HG02943 (cell line): Measurements from ENCODE around the gene TMEM44.
A peak's percentile ranks its signal among the peaks of the same experiment; 100 is the strongest.
"Not testable (repeated sequence)": the region's sequence is repeated elsewhere in the genome, so short reads cannot be mapped to it uniquely, and the experiment has no call there.

Experiments used
- ATAC-seq: cut with Tn5 transposase; IDR thresholded peaks from one replicate; pipeline ENCODE4 v1.9.1; 2021; ENCODE audit warnings: mild to moderate bottlenecking, low read depth, moderate library complexity; ENCODE audit not compliant: unreplicated experiment

Gene TMEM44

DNA sequence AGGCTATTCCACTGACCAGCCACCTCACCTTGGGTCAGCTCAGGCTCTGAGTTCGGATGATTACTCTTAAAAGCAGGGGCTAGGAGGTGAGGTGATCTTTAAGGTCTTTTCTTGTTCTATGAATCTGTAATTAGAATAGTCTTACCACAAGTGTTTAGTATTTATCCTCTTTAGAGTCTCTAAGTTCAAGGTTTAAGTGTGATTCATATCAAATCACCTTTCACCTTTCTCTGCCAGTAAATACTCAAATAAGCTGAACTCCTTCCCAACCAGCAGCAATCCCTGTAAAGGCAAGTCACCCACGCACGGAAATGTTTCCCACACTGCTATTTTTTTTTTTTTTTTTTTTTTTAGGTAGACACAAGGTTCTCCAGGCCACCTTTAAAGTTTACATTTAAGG is 14.5 kb upstream of the TMEM44 start:
- ATAC-seq, result no peak

DNA sequence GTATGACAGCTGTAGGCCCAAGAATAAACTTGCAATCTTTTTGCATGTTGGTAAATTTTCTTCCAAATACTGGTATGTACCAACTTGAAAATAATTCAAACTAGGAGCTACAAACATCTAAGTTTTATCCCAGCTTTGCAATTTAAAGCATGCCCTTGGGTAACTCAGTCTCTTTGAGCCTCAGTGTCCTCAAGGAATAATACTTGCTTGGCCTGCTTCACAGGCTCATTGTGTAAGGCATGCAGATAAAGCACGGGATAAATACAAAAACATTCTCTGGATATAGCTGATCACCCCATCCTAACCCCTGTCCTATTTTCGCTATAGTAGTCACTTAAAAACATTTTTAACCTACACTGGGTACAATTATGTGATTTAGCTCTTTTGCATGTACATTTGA is 9.6 kb upstream of the TMEM44 start:
- ATAC-seq, result no peak

DNA sequence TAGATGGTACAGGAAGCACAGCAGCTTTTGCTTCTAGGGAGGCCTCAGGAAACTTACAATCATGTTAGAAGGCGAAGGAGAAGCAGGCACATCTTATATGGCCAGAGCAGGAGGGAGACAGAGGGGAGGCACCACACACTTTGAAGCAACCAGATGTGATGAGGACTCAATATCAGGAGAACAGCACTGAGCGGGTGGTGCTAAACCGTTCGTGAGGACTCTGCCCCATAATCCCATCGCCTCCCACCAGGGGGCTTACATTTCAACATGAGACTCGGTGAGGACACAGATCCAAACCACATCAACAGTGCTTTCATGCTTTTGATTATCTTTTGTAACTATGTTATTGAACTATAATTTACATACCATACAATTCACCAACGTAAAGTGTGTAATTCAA is 7.6 kb upstream of the TMEM44 start:
- ATAC-seq, result no peak

DNA sequence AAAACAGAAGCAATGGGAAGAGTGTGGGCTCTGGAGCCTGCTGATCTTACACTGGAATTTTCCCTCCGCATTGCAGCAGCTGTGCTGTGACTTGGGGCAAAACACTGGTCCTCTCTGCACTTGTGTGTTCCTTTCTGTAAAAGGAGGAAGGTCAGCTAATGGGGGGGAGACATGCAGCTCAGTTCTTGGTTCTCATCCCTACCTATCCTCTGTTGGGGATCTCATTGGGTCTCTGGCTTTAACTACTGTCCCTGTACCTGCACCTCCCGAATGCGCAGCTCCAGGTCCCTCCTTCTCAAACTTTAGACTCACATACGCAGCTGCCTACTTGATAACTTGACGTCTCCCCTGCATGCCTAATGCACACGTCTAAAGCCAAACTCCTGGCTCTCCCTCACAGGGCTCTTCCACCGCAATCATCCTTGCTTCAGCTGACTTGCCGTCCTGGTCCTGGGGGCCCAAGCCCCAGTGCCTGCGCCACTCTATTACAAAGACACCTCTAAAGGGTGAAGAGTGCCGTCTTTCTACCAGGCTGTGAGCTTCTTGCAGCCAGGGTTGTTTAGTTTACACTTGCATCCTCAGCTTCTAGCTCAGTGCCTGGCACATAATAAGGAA is 5.9 kb upstream of the TMEM44 start:
- no peak for ATAC-seq

DNA sequence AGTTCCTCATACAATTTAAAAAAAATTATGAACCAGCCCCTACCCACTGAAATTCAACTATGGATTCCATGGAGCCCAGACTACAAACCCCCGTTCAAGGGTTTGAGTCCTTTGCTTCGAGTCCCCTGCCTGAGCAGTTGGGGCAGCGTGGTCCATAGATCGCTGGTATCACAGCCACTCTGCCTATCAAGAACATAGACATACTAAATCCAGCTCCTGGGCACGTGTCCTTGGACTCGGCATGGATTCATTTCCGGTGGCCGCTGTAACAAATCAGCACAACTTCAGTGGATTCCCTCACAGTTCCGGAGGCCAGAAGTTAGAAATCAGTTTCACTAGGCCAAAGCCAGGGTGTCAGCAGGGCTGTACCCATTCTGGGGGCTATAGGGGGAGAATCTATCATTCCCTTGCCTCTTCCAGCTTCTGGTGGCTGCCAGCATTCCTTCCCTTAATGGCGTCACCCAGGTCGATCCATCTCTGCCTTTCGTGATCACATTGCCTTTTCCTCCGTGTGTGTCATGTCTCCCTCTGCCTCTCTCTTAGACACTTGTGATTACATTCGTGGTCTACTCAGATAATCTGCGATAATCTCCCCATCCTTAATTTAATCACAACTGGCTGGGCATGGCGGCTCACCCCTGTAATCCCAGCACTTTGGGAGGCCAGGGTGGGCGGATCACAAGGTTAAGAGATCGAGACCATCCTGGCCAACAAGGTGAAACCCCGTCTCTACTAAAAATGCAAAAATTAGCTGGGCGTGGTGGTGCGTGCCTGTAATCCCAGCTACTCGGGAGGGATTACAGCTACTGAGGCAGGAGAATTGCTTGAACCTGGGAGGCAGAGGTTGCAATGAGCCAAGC is 4.6 kb upstream of the TMEM44 start:
- no peak for ATAC-seq

GRCh38 chr3:194637066-194637465 is 3.8 kb upstream of the TMEM44 start:
- ATAC-seq, result no peak

DNA sequence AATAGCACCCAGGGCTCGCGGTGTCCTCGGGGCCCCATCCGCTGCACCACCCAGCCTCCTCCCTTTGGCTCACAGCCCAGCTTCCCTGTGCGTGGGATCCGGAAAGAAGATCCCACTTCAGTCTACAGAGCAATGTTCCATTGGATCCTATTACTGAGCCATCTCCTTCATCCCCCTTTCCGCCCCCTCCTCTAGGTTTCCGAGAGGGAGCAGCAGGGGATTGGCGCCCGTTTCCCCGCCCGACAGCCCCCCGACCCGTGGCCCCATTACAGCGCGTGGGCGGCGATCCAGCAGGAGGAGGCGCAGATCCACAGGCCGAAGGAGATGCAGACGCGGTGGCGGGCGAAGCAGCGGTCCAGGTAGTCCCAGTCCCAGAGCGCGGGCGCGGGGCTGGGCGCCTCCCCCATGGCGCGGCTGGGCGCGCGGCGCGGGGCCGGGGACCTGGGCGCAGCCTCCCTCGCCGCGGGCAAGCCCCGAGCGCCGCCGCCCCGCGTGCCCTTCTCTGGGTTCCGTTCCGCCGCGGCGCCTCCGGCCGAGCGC is 340 bp downstream of the TMEM44 start:
- peak; percentile 45 for ATAC-seq

DNA sequence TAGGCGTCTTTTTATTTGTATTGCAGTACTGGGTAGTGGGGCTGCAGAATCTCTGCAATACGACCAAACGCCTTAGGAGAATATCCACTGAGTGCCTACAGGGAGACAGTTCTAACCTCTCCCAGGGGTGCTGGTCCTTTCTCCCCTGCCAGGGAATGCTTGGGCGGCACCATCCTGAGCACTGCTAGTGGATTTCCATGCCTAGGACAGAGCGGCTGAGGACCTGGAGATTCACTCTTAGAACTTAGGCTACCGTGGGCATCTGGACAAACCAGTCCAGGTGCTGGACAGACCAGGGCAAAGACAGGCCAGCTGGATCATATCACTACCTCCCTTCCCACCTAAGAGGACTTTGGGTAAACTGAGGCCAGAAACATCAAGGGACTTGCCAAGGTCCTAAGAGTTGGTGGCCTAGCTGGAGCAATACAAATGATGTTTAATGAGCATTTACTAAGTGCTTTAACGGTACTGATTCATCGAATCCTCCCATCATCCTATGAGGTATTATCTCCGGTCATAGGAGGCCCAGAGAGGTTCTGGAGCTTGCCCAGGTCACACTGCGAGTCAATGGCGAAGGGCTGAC is 902 bp downstream of the TMEM44 start:
- no peak for ATAC-seq

DNA sequence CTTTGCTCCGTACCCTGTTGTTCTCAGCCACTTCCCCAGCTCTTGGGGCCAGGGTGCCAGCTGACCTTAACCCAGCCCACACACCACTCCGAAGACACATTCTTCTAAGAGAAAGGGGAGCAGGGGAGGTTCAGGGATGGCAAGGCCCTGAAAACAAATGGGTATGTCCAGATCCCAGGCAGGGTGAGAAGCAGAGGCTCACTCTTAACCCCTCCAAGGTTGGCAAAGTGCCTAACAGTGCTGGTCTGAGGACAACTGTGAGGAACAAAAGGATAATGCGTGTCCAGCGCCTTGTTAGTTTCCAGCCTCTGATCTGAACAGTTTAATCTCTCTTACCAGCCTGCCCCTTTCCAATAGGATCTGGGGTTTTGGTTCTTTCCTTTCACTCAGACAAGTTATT is 1.5 kb downstream of the TMEM44 start:
- ATAC-seq, result no peak

- not testable (repeated sequence) for ATAC-seq
Observed at GRCh38 chr3:194630681-194631080, 2.5 kb downstream of the TMEM44 start.

DNA sequence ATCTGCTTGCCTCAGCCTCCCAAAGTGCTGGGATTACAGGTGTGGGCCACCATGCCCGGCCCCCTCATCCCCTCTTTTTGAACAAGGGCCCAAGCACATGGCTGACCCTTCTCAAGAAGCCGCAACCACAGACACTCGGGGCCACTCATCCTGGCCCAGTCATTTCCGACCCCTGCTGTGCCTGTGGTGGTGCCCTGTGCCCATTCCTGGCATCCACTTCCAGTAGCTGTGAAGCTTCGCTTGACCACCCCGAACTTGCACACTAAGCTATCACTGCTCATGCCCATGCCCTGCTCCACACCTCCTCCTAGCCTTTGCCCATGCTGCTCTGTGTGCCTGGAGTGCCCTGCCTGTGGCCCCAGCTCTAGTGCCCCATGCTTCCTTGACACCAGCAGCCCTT is 8.3 kb downstream of the TMEM44 start:
- ATAC-seq, result no peak

DNA sequence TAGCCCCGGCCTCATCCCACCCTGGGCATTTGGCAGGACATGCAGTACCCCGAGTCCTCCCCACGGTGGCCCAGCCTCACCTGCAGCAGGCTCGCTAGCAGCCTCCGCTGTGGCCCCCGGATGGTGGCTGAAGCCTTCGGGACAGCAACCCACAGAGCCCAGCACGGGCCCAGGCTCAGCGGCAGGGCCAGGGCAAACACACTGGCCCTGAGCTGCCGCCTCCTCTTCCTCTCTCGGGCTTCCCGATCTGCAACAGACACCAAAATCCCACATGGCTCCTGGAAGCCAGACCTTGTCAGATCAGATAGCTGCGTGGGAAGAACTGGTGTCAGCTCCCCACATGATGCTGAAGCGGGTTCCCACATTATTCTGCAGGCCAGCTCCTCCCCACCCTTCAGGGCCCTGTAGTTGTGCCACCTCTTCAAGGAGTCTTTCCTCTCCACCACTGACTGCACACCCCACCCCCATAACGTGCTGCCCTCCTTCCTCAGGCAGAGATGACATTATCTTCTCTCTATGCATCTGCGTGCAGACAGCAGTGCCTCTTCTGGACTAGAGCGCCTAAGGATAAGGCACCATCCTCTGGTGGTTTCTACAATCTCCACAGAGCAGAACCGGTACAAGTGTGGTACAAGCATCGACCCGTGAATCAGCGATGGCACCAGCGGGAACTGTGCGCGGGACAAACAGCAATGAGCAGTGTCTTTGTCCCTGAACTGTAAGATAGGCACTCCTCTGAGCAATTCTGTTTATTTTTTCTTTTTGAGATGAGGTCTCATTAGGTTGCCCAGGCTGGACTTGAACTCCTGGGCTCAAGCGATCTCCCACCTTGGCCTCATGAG is 9.5 kb downstream of the TMEM44 start:
- no peak for ATAC-seq

- ATAC-seq, result no peak
Observed at GRCh38 chr3:194622621-194623340, 10.4 kb downstream of the TMEM44 start.

DNA sequence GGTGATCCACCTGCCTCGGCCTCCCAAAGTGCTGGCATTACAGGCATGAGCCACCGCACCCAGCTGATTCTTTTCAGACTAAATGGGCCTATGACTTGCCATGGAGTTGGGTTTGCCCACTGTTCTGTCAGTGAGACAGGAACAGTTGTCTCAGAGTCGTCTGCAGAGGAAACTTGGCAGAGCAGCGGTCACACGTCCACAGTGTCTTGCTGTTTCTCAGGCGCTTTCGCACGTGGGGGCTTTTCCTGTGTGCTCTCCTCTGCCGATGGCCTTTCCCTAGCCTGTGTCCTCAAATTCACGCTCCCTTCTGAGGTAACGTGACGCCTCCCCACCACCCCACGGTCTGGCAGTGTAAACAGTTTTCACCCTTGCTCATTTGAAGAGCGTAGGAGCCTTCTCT is 11.3 kb downstream of the TMEM44 start:
- ATAC-seq, result no peak

GRCh38 chr3:194620196-194620595 is 13.0 kb downstream of the TMEM44 start:
- ATAC-seq, result no peak

DNA sequence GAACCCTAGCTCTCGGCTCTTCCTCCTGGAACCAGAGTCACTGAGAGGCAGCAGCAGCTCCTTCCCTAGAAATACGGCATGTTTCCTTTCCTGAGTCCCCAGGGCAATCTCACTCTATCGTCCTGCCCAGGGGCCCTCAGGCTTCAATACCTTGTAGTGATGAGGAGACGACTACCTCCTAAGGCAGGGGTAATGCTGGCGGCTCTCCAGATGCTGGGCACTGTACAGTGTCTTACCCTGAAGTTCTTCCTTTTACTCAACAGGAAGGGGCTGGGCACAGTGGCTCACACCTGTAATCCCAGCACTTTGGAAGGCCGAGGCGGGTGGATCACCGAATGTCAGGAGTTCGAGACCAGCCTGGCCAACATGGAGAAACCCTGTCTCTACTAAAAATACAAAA is 13.5 kb downstream of the TMEM44 start:
- ATAC-seq, result no peak

DNA sequence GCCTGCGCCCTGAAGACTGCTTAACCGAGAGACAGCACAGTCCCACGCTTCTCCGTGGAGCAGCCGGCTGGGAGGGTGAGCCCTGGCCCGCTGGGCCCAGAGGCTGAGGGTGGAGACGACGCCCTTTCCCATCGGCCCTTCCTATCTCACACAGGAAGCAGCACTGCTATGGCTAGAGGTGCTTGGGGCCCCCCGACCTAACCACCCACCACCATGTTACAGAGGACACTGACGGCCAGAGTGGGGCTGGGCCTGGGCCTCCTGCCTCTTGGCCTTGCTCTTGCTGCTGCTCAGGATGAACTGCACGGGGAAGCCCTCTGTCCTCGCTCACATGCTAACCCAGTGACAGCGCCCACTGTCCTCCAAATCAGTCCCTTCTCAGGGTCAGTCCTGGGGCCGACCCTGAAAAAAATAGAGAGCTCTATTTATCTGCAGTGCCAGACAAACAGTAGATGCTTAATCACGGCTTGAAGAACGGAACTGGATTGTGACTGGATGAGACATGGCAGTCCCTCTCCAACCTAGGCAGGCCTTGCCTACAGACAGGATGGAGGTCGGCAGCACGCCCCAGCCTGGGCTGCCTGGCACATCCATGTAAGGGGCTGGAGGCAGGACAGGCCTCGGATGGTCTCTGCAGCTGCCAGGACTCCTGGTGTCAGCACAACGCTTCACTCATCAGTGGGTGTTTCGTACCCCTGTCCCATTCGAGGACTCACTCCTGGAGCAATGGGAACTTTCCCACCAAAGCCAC is 14.2 kb downstream of the TMEM44 start:
- no peak for ATAC-seq

DNA sequence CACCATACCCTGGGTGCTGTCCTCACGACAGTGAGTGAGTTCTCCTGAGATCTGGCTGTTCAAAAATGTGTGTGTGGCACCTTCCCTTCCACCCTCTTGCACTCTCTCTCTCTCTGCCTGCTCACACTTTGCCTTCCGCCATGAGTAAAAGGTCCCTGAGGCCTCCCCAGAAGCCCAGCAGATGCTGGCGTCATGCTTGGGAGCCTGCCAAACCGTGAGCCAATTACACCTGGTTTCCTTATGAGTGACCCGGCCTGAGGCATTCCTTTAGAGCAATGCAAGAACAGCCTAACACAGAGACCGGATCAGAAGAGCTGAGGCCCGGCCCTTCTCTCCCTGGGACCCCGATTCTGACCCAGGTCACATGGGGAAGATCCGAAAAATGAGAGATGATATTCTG is 15.4 kb downstream of the TMEM44 start:
- ATAC-seq, result no peak

DNA sequence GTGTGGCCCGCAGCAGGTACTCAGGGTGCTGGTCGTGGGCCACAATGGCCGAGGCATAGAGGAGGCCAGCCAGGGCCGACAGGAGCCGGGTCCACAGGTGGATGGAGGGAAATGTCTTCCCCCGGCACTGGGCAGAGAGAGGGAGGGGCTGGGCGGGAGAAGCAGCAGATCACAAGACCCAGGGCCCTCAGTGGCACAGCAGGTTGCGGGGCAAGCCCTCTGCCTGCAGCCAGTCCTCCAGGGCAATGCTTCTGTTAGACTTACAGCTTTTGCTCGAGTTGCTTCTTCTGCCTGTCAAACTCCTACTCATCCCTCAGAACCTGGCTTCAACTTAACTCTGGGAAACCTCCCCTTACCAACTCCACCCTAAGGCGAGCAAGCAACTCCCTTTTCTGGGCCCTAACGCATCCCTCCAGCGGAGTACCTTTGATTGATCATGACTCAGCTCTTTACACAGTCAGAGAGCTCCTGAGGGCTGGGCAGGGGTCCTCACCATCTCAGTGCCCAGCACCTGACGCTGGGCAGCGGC is 16.0 kb downstream of the TMEM44 start:
- ATAC-seq, result no peak
